Stimulated activated naive B cell treated with anti-CD40 and anti-IgM and Interleukin-4, amounts not matched to agents 10 μg/mL and 1 μg/mL and 100 μg/mL, for 72 hours (primary cell): ENCODE data around the gene LCN2.
A peak's percentile ranks its signal among the peaks of the same experiment; 100 is the strongest.

Source experiments
- ATAC-seq, 2 donors: fragments of 150-1000 bp; cut with Tn5 transposase; replicated peaks; 2 replicates each; pipeline ENCODE4 v1.10.0; 2021; ENCODE audit warnings: moderate library complexity in 1 of 2
- DNase-seq: peaks from one replicate; pipeline ENCODE4 v3.0.0; 2021
- H3K27ac Mint-ChIP-seq: one replicate; pipeline ENCODE4 v1.8.0; 2022; ENCODE audit warnings: mild to moderate bottlenecking, mixed read lengths
- H3K27me3 Mint-ChIP-seq, 2 donors: one replicate each; pipeline ENCODE4 v1.8.0; 2022; ENCODE audit warnings: mixed read lengths in 2 of 2
- H3K36me3 Mint-ChIP-seq, 2 donors: one replicate each; pipeline ENCODE4 v1.8.0; 2022; ENCODE audit warnings: mixed read lengths in 2 of 2, mild to moderate bottlenecking in 1 of 2
- H3K4me1 Mint-ChIP-seq, 2 donors: one replicate each; pipeline ENCODE4 v1.8.0; 2022; ENCODE audit warnings: mixed read lengths in 2 of 2, mild to moderate bottlenecking in 1 of 2
- H3K4me3 Mint-ChIP-seq, 2 donors: one replicate each; pipeline ENCODE4 v1.8.0; 2022; ENCODE audit warnings: mild to moderate bottlenecking in 2 of 2, mixed read lengths in 2 of 2, moderate library complexity in 1 of 2
- H3K9me3 Mint-ChIP-seq, 2 donors: one replicate each; pipeline ENCODE4 v1.8.0; 2022; ENCODE audit warnings: mixed read lengths in 2 of 2, mild to moderate bottlenecking in 1 of 2

LCN2 gene

GRCh38 chr9:128155736-128156500 is 6.7 kb downstream of the LCN2 start:
- H3K27ac Mint-ChIP-seq: no peak overlapping the region
- H3K4me1 Mint-ChIP-seq: peaks cover 2 to 10% of the 10 kb centered on the region in 2 donors
- DNase-seq (no peak), ATAC-seq (no peak)
- H3K36me3 Mint-ChIP-seq: no peaks in the 10 kb centered on the region
- H3K27me3 Mint-ChIP-seq: peaks cover 0 to 2% of the 10 kb centered on the region in 2 donors
- no peaks in the 10 kb centered on the region for H3K9me3 Mint-ChIP-seq
- H3K4me3 Mint-ChIP-seq: no peak overlapping the region

GRCh38 chr9:128159522-128159783 is 10.2 kb downstream of the LCN2 start:
- H3K27me3 Mint-ChIP-seq: no peaks in the 10 kb centered on the region
- DNase-seq: peak; percentile 36

GRCh38 chr9:128159784-128160602 is 10.7 kb downstream of the LCN2 start, which contains the start of gene BBLN:
BBLN (plus strand) TSS chr9:128160265; CDS start chr9:128160408, 143 bp downstream.
- Mint-ChIP-seq H3K27ac (peak within 1 kb of the TSS; percentile 92), H3K36me3 (peaks cover 16 to 18% of the 10 kb centered on the region in 2 donors), H3K4me3 (peak within 1 kb of the TSS; percentile 86 to 92), H3K27me3 (no peaks in the 10 kb centered on the region), H3K4me1 (peaks cover 9 to 28% of the 10 kb centered on the region in 2 donors), H3K9me3 (no peaks in the 10 kb centered on the region)
- ATAC-seq (peak; percentile 88 to 90), DNase-seq (peak; percentile 87)

More at GRCh38 chr9:128159522-128159783, 10.2 kb downstream of the LCN2 start:
- Mint-ChIP-seq H3K9me3 (no peaks in the 10 kb centered on the region), H3K4me3 (peak overlapping the region; percentile 86 to 92), H3K27ac (peak overlapping the region; percentile 91), H3K4me1 (peaks cover 9 to 28% of the 10 kb centered on the region in 2 donors), H3K36me3 (peaks cover 12 to 15% of the 10 kb centered on the region in 2 donors)
- peak; percentile 39 to 51 for ATAC-seq

- H3K27me3 Mint-ChIP-seq: no peaks in the 10 kb centered on the region
- H3K27ac Mint-ChIP-seq: peak overlapping the region; percentile 92
- H3K36me3 Mint-ChIP-seq: peaks cover 17 to 18% of the 10 kb centered on the region in 2 donors
- DNase-seq: peak; percentile 26
- H3K4me3 Mint-ChIP-seq: peak overlapping the region; percentile 86 to 92
- peak; percentile 54 to 56 for ATAC-seq
- no peaks in the 10 kb centered on the region for H3K9me3 Mint-ChIP-seq
- H3K4me1 Mint-ChIP-seq: peaks cover 9 to 28% of the 10 kb centered on the region in 2 donors
These were observed 11.3 kb downstream of the LCN2 start for GRCh38 chr9:128160603-128160987.

- DNase-seq: no peak
- no peak for ATAC-seq
These were observed 12.1 kb downstream of the LCN2 start for GRCh38 chr9:128161215-128161902.

GRCh38 chr9:128162215-128163026 is 13.2 kb downstream of the LCN2 start:
- no peak for DNase-seq
- Mint-ChIP-seq H3K27me3 (no peaks in the 10 kb centered on the region), H3K9me3 (no peaks in the 10 kb centered on the region), H3K4me3 (no peak overlapping the region), H3K4me1 (peaks cover 9 to 28% of the 10 kb centered on the region in 2 donors), H3K27ac (peak overlapping the region; percentile 60), H3K36me3 (peaks cover 29 to 33% of the 10 kb centered on the region in 2 donors)
- no peak for ATAC-seq

More at GRCh38 chr9:128161215-128161902, 12.1 kb downstream of the LCN2 start:
- H3K4me1 Mint-ChIP-seq: peaks cover 9 to 28% of the 10 kb centered on the region in 2 donors
- H3K4me3 Mint-ChIP-seq: peak overlapping the region; percentile 86 to 92
- no peaks in the 10 kb centered on the region for H3K27me3 Mint-ChIP-seq
- H3K9me3 Mint-ChIP-seq: no peaks in the 10 kb centered on the region
- peaks cover 21 to 25% of the 10 kb centered on the region in 2 donors for H3K36me3 Mint-ChIP-seq
- peak overlapping the region; percentile 14 for H3K27ac Mint-ChIP-seq

GRCh38 chr9:128163027-128163515 is 13.8 kb downstream of the LCN2 start:
- Mint-ChIP-seq H3K36me3 (peaks cover 32 to 36% of the 10 kb centered on the region in 2 donors), H3K4me3 (no peak overlapping the region), H3K27me3 (no peaks in the 10 kb centered on the region), H3K9me3 (no peaks in the 10 kb centered on the region), H3K4me1 (peaks cover 9 to 28% of the 10 kb centered on the region in 2 donors), H3K27ac (no peak overlapping the region)
- no peak for DNase-seq
- no peak for ATAC-seq

GRCh38 chr9:128163523-128164306 is 14.5 kb downstream of the LCN2 start:
- no peak overlapping the region for H3K4me3 Mint-ChIP-seq
- ATAC-seq (no peak), DNase-seq (no peak)
- peaks cover 9 to 28% of the 10 kb centered on the region in 2 donors for H3K4me1 Mint-ChIP-seq
- H3K27me3 Mint-ChIP-seq: no peaks in the 10 kb centered on the region
- peaks cover 34 to 40% of the 10 kb centered on the region in 2 donors for H3K36me3 Mint-ChIP-seq
- H3K9me3 Mint-ChIP-seq: no peaks in the 10 kb centered on the region
- peak overlapping the region; percentile 21 for H3K27ac Mint-ChIP-seq

- Mint-ChIP-seq H3K4me1 (peaks cover 7 to 24% of the 10 kb centered on the region in 2 donors), H3K36me3 (peaks cover 39 to 46% of the 10 kb centered on the region in 2 donors), H3K4me3 (no peak overlapping the region), H3K27me3 (no peaks in the 10 kb centered on the region), H3K27ac (peak overlapping the region; percentile 21), H3K9me3 (no peaks in the 10 kb centered on the region)
- no peak for DNase-seq
- no peak for ATAC-seq
These were observed 15.1 kb downstream of the LCN2 start for GRCh38 chr9:128164307-128164885.

GRCh38 chr9:128166169-128166568 is 16.9 kb downstream of the LCN2 start:
- Mint-ChIP-seq H3K9me3 (no peaks in the 10 kb centered on the region), H3K4me1 (peaks cover 8 to 15% of the 10 kb centered on the region in 2 donors), H3K36me3 (peaks cover 41 to 53% of the 10 kb centered on the region in 2 donors), H3K27me3 (no peaks in the 10 kb centered on the region), H3K4me3 (no peak overlapping the region), H3K27ac (no peak overlapping the region)
- DNase-seq: no peak
- ATAC-seq: no peak

GRCh38 chr9:128167209-128167608 is 18.0 kb downstream of the LCN2 start:
- ATAC-seq (no peak), DNase-seq (no peak)
- no peaks in the 10 kb centered on the region for H3K27me3 Mint-ChIP-seq
- no peak overlapping the region for H3K27ac Mint-ChIP-seq
- no peak overlapping the region for H3K4me3 Mint-ChIP-seq
- no peaks in the 10 kb centered on the region for H3K9me3 Mint-ChIP-seq
- peaks cover 5 to 6% of the 10 kb centered on the region in 2 donors for H3K4me1 Mint-ChIP-seq
- peaks cover 40 to 48% of the 10 kb centered on the region in 2 donors for H3K36me3 Mint-ChIP-seq

GRCh38 chr9:128168731-128169308 is 19.6 kb downstream of the LCN2 start:
- ATAC-seq (no peak), DNase-seq (no peak)
- Mint-ChIP-seq H3K4me1 (peaks cover 0 to 2% of the 10 kb centered on the region in 2 donors), H3K9me3 (no peaks in the 10 kb centered on the region), H3K4me3 (no peak overlapping the region), H3K27ac (no peak overlapping the region), H3K27me3 (no peaks in the 10 kb centered on the region), H3K36me3 (peaks cover 32 to 41% of the 10 kb centered on the region in 2 donors)
